ENCODE measurements around the gene ZBTB20. TPM values are rescaled to one million over a fixed set of nuclear protein-coding genes. Genes with fewer than 3 reads are reported as not detected.

ZBTB20 gene
- total RNA-seq, 1 experiment from 2014 or later: 2.5 TPM

DNA sequence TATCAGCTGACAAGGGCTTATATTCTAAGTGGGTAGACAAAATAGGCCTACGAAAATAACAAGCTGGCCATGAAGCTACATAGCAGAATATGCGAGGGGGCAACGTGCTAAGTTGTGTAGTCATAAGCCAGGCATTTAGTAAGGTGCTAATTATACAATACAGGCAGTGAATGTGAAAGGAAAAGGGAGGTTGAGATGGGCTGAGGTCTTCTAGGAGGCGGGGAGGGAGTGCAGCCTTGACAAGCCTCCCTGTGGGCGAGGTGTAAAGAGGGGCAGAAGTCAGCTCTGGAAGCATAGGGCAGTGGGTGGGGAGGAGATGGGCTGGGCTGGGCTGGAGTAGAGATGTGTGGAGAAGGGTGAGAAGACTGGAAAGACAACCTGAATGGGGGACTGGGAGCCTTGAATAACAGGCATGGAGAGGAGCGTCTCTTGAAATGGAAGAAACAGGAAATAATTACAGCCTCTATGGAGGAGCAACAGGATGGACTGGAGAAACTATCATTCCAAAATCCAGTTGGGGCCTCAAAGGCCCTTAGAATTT is 852.1 kb downstream of the ZBTB20 start:
- no peak for DNase-seq (ENCODE audit: low read depth)

DNA sequence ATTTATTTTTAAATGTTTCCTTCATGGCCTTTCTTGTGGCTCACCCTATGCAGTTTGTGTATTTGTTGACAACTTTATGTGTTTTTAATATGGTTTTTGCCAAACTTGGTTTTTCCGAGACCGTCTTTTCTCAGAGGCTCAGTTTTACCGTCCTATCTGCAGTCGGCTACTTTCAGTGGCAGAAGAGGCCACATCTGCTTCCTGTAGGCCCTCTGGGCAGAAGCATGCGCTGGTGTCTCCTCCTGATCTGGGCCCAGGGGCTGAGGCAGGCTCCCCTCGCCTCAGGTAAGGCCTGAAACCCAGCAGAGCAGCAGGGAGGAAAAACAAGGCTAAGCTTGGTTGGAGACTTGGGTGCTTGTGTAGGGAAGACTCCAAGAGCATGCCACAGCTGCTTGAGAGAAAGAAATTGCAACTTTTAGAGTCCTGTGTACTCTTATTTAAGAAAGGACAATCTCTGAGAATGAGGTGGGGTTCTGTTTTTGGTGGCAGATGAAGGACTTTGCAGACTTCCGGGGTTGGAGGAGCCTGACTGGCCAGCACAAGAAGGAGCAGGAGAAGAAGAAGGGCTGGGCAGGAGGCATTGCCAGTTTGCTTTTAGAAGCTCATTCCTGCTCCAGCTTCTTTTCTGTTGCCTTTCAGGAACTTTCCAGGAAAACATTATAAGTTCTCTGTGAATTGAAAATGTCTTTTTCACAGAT is 853.1 kb downstream of the ZBTB20 start, which contains the start of gene TIGIT:
TIGIT (plus strand) TSS at position 191 of the 698 bp plus-strand sequence; CDS start at position 225, 34 bp downstream.
- DNase-seq (ENCODE audit: low read depth): no peak

DNA sequence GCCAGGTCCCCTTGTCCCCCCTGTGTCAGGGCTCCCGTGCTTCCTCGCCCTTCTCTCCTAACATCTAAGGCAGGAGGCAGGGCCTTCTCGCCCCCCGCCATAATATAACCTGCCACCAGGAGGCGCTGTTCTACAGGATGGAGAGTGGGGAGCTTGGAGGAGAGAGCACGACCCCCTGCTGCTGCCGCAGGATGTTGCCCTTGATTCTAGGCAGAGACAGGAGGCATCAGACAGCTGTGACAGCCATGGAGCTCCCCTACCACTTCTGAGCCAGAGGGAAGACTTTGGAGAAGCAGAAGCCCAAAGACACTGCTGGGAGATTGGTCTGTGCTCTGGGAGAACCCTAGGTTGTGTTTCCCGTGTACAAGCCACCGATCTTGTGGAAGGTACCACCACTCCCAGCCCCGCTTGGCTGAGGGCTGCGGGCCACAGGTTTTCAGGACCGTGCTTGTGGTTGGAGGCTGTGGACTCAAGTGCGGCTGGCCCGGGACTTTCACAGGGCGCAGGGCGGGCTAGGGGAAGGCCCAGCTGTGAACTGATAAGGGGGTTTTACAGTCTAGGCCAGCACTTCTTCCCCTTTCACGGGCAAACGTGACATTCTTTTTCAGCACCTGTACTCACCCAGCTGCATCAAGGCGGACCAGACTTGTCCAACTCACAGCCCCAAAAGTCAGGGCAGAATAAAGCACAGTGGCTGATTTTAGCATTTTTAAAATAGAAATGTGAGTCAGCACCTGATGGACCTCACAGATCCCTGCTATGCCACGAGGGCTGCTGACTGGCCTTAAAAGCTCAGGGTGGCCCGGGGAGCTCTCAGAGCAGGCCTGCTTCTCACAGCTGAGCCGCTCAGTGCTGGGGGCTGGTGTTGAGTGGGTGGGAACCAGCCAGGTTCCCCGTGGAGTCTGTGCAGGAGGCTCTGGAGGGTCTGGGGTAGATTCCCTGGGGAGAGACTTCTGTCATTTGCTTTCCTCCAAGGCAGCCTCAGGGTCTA is 855.9 kb downstream of the ZBTB20 start:
- peak; percentile 78 for DNase-seq (ENCODE audit: low read depth)

DNA sequence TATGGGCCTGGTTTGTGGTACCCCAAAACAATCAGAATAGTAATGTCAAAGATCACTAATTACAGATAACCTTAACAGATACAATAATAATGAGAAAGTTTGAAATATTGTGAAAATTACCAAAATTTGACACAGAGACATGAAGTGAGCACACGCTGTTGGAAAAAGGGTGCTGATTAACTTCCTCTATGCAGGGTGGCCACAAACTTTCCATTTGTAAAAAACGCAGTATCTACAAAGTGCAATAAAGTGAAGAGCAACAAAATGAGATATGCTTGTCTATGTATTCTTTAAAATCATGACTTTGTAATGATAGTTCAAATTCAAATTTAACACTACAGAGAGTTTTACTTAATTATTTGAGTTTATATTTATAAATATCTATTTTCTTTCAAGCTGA is 860.8 kb downstream of the ZBTB20 start:
- no peak for DNase-seq (ENCODE audit: low read depth)

DNA sequence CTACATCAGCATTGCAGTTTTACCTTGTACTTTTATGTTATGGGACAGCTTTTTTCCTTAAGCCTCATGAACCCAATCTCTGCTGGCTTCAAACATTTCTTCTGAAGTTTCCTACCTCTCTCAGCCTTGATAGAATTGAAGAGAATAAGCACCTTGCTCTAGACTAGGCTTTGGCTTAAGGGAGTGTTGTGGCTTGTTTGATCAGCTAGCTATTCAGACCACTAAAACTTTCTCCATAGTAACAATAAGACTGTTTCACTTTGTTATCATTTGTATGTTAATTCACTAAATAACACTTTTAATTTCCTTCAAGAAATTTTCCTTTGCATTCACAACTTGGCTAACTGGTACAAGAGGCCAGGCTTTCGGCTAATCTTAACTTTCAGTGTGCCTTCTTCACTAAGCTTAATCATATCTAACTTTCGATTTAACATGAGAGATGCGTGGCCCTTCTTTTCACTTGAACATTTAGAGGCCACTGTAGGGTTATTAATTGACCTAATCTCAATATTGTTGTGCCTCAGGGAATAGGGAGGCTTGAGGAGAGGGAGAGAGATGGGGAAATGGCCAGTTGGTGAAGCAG is 861.3 kb downstream of the ZBTB20 start:
- no peak for DNase-seq (ENCODE audit: low read depth)

DNA sequence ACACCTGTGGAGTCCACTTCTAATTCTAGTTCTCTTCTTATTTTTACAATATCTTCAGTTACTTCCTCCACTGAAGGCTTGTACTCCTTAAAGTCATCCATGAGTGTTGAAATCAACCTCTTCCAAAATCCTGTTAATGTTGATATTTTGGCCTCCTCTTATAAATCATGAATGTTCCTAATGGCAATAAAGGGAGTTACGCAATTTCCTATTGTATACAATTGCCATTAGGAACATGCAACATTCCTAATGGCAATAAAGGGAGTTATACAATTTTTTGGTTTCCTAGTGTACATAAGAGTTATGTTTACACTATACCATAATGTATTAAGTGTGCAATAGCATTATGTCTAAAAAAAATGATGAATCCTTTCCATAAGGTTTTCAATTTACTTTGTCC is 862.4 kb downstream of the ZBTB20 start:
- no peak for DNase-seq (ENCODE audit: low read depth)

Measured in Daoy (cell line).